ENCODE measurements around the gene CDC16. TPM values are rescaled to one million over a fixed set of nuclear protein-coding genes. Genes with fewer than 3 reads are reported as not detected.

CDC16 gene
- polyA plus RNA-seq, 4 donors = 39.4 to 87.8 (median 48.5) TPM

GRCh38 chr13:114219392-114219791, 15.3 kb upstream of the CDC16 start:
- WGBS, 3 donors = 49 to 69% (median 53%) methylated on average over 3 of the region's 3 CpGs
- H3K9me3 ChIP-seq (ENCODE audit: control insufficient read depth in 2 of 2, insufficient read depth in 1 of 2, low read depth in 1 of 2, low read length in 1 of 2) = no peaks in the 10 kb centered on the region
- no peak overlapping the region for H3K4me3 ChIP-seq (ENCODE audit: low read depth in 1 of 3, low read length in 3 of 3)
- no peak overlapping the region for H3K27ac ChIP-seq (ENCODE audit: low read depth in 1 of 3, low read length in 2 of 3)
- DNase-seq (no peak), FAIRE-seq (no peak)
- peaks cover 0 to 2% (median 0%) of the 10 kb centered on the region in 3 donors for H3K4me1 ChIP-seq (ENCODE audit: control insufficient read depth in 3 of 3, insufficient read depth in 2 of 3, low read depth in 1 of 3, low read length in 2 of 3)
- H3K27me3 ChIP-seq (ENCODE audit: control insufficient read depth in 3 of 3, insufficient read depth in 3 of 3, low read length in 3 of 3) = no peaks in the 10 kb centered on the region
- no peaks in the 10 kb centered on the region for H3K36me3 ChIP-seq (ENCODE audit: control insufficient read depth in 3 of 3, insufficient read depth in 2 of 3, low read depth in 1 of 3, low read length in 3 of 3)

DNA sequence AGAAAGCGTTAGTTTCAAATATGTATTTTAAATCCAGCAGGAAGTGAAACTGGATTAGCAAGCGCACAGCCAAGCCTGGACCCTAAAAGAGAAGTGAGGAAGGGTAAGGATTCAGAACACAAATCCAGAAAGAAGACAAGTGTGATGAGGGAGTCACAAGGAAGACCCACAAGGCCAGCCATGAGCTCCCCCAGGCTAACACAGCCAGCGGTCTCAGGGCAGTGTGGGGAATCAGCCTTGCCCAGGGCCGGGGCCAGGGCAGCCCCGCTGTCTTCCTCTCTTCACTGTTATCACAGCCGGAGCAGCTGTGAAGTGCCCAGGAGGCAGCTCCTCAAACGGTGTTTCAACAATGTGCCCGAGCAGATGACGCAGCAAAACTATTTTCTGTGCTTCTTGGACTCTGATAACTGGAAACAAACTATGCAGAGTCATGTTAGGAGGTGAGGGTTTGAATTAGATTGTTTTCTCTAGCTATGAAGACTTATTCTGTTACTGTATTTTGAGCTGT, 12.2 kb upstream of the CDC16 start:
- peak; percentile 43 to 65 for DNase-seq
- Histone ChIP-seq H3K36me3 (ENCODE audit: control insufficient read depth in 3 of 3, insufficient read depth in 2 of 3, low read depth in 1 of 3, low read length in 3 of 3) (no peaks in the 10 kb centered on the region), H3K9me3 (ENCODE audit: control insufficient read depth in 2 of 2, insufficient read depth in 1 of 2, low read depth in 1 of 2, low read length in 1 of 2) (no peaks in the 10 kb centered on the region), H3K4me3 (ENCODE audit: low read depth in 1 of 3, low read length in 3 of 3) (no peak overlapping the region), H3K27me3 (ENCODE audit: control insufficient read depth in 3 of 3, insufficient read depth in 3 of 3, low read length in 3 of 3) (no peaks in the 10 kb centered on the region), H3K4me1 (ENCODE audit: control insufficient read depth in 3 of 3, insufficient read depth in 2 of 3, low read depth in 1 of 3, low read length in 2 of 3) (peaks cover 0 to 2% (median 0%) of the 10 kb centered on the region in 3 donors), H3K27ac (ENCODE audit: low read depth in 1 of 3, low read length in 2 of 3) (peak overlapping the region in 1 of 3 donors; percentile 41)
- no peak for FAIRE-seq
- 15 to 47% (median 32%) methylated on average over 9 of the region's 9 CpGs for whole genome bisulfite sequencing, 3 donors

- 88 to 93% (median 92%) methylated on average over 13 of the region's 13 CpGs for WGBS, 3 donors
- Histone ChIP-seq H3K4me3 (ENCODE audit: low read depth in 1 of 3, low read length in 3 of 3) (no peak overlapping the region), H3K27me3 (ENCODE audit: control insufficient read depth in 3 of 3, insufficient read depth in 3 of 3, low read length in 3 of 3) (no peaks in the 10 kb centered on the region), H3K36me3 (ENCODE audit: control insufficient read depth in 3 of 3, insufficient read depth in 2 of 3, low read depth in 1 of 3, low read length in 3 of 3) (no peaks in the 10 kb centered on the region), H3K4me1 (ENCODE audit: control insufficient read depth in 3 of 3, insufficient read depth in 2 of 3, low read depth in 1 of 3, low read length in 2 of 3) (peaks cover 0 to 4% (median 0%) of the 10 kb centered on the region in 3 donors), H3K9me3 (ENCODE audit: control insufficient read depth in 2 of 2, insufficient read depth in 1 of 2, low read depth in 1 of 2, low read length in 1 of 2) (no peaks in the 10 kb centered on the region), H3K27ac (ENCODE audit: low read depth in 1 of 3, low read length in 2 of 3) (no peak overlapping the region)
- DNase-seq (no peak), FAIRE-seq (no peak)
These were observed 10.5 kb upstream of the CDC16 start for GRCh38 chr13:114224201-114224600.

GRCh38 chr13:114225610-114226009, 9.1 kb upstream of the CDC16 start:
- no peak for FAIRE-seq

DNA sequence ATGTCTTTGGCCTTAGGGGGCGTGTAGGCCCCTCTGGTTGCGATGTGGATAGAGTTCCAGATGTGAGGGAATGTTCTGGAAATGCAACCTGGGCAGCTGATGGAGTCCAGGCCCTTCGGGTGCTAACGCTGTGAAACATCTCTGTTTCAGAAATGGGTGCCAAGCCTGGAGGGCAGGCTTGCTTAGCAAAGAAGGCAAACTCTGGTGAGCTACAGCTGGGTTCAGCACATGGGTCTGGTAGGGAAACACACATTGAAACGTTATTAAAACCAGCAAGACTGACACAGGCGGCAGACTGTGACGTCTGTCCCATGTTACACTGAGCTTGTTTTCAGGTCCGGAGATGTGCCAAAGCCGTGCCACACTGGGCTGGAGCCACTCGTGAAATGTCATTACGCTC, 8.6 kb upstream of the CDC16 start:
- Histone ChIP-seq H3K4me3 (ENCODE audit: low read depth in 1 of 3, low read length in 3 of 3) (no peak overlapping the region), H3K9me3 (ENCODE audit: control insufficient read depth in 2 of 2, insufficient read depth in 1 of 2, low read depth in 1 of 2, low read length in 1 of 2) (no peaks in the 10 kb centered on the region), H3K4me1 (ENCODE audit: control insufficient read depth in 3 of 3, insufficient read depth in 2 of 3, low read depth in 1 of 3, low read length in 2 of 3) (peaks cover 0 to 19% (median 0%) of the 10 kb centered on the region in 3 donors), H3K27ac (ENCODE audit: low read depth in 1 of 3, low read length in 2 of 3) (no peak overlapping the region), H3K27me3 (ENCODE audit: control insufficient read depth in 3 of 3, insufficient read depth in 3 of 3, low read length in 3 of 3) (no peaks in the 10 kb centered on the region), H3K36me3 (ENCODE audit: control insufficient read depth in 3 of 3, insufficient read depth in 2 of 3, low read depth in 1 of 3, low read length in 3 of 3) (no peaks in the 10 kb centered on the region)
- FAIRE-seq = no peak
- 75 to 87% (median 77%) methylated on average over 11 of the region's 11 CpGs for WGBS, 3 donors
- DNase-seq = no peak

More at GRCh38 chr13:114225610-114226009, 9.1 kb upstream of the CDC16 start:
- H3K36me3 ChIP-seq (ENCODE audit: control insufficient read depth in 3 of 3, insufficient read depth in 2 of 3, low read depth in 1 of 3, low read length in 3 of 3) = no peaks in the 10 kb centered on the region
- H3K27ac ChIP-seq (ENCODE audit: low read depth in 1 of 3, low read length in 2 of 3) = no peak overlapping the region
- H3K9me3 ChIP-seq (ENCODE audit: control insufficient read depth in 2 of 2, insufficient read depth in 1 of 2, low read depth in 1 of 2, low read length in 1 of 2) = no peaks in the 10 kb centered on the region
- H3K4me1 ChIP-seq (ENCODE audit: control insufficient read depth in 3 of 3, insufficient read depth in 2 of 3, low read depth in 1 of 3, low read length in 2 of 3) = peaks cover 0 to 16% (median 0%) of the 10 kb centered on the region in 3 donors
- 65 to 81% (median 80%) methylated on average over 7 to 8 of the region's 8 CpGs for WGBS, 3 donors
- no peak for DNase-seq
- no peaks in the 10 kb centered on the region for H3K27me3 ChIP-seq (ENCODE audit: control insufficient read depth in 3 of 3, insufficient read depth in 3 of 3, low read length in 3 of 3)
- H3K4me3 ChIP-seq (ENCODE audit: low read depth in 1 of 3, low read length in 3 of 3) = no peak overlapping the region

GRCh38 chr13:114226699-114227323, 7.9 kb upstream of the CDC16 start:
- no peaks in the 10 kb centered on the region for H3K36me3 ChIP-seq (ENCODE audit: control insufficient read depth in 3 of 3, insufficient read depth in 2 of 3, low read depth in 1 of 3, low read length in 3 of 3)
- H3K27ac ChIP-seq (ENCODE audit: low read depth in 1 of 3, low read length in 2 of 3) = no peak overlapping the region
- DNase-seq (peak; percentile 83 to 88), FAIRE-seq (no peak)
- H3K27me3 ChIP-seq (ENCODE audit: control insufficient read depth in 3 of 3, insufficient read depth in 3 of 3, low read length in 3 of 3) = no peaks in the 10 kb centered on the region
- WGBS, 3 donors = 5 to 6% (median 5%) methylated on average over 19 of the region's 19 CpGs
- H3K9me3 ChIP-seq (ENCODE audit: control insufficient read depth in 2 of 2, insufficient read depth in 1 of 2, low read depth in 1 of 2, low read length in 1 of 2) = no peaks in the 10 kb centered on the region
- H3K4me3 ChIP-seq (ENCODE audit: low read depth in 1 of 3, low read length in 3 of 3) = no peak overlapping the region
- H3K4me1 ChIP-seq (ENCODE audit: control insufficient read depth in 3 of 3, insufficient read depth in 2 of 3, low read depth in 1 of 3, low read length in 2 of 3) = peaks cover 0 to 19% (median 0%) of the 10 kb centered on the region in 3 donors

- Histone ChIP-seq H3K36me3 (ENCODE audit: control insufficient read depth in 3 of 3, insufficient read depth in 2 of 3, low read depth in 1 of 3, low read length in 3 of 3) (no peaks in the 10 kb centered on the region), H3K9me3 (ENCODE audit: control insufficient read depth in 2 of 2, insufficient read depth in 1 of 2, low read depth in 1 of 2, low read length in 1 of 2) (no peaks in the 10 kb centered on the region), H3K4me1 (ENCODE audit: control insufficient read depth in 3 of 3, insufficient read depth in 2 of 3, low read depth in 1 of 3, low read length in 2 of 3) (peaks cover 0 to 17% (median 0%) of the 10 kb centered on the region in 3 donors), H3K4me3 (ENCODE audit: low read depth in 1 of 3, low read length in 3 of 3) (no peak overlapping the region), H3K27me3 (ENCODE audit: control insufficient read depth in 3 of 3, insufficient read depth in 3 of 3, low read length in 3 of 3) (no peaks in the 10 kb centered on the region), H3K27ac (ENCODE audit: low read depth in 1 of 3, low read length in 2 of 3) (no peak overlapping the region)
- FAIRE-seq (no peak), DNase-seq (no peak)
- WGBS, 3 donors = 82 to 91% (median 90%) methylated on average over 2 of the region's 2 CpGs
These were observed 7.2 kb upstream of the CDC16 start for GRCh38 chr13:114227528-114227927.

- Histone ChIP-seq H3K4me1 (ENCODE audit: control insufficient read depth in 3 of 3, insufficient read depth in 2 of 3, low read depth in 1 of 3, low read length in 2 of 3) (peaks cover 0 to 17% (median 0%) of the 10 kb centered on the region in 3 donors), H3K27ac (ENCODE audit: low read depth in 1 of 3, low read length in 2 of 3) (no peak overlapping the region), H3K9me3 (ENCODE audit: control insufficient read depth in 2 of 2, insufficient read depth in 1 of 2, low read depth in 1 of 2, low read length in 1 of 2) (no peaks in the 10 kb centered on the region), H3K36me3 (ENCODE audit: control insufficient read depth in 3 of 3, insufficient read depth in 2 of 3, low read depth in 1 of 3, low read length in 3 of 3) (no peaks in the 10 kb centered on the region), H3K4me3 (ENCODE audit: low read depth in 1 of 3, low read length in 3 of 3) (no peak overlapping the region), H3K27me3 (ENCODE audit: control insufficient read depth in 3 of 3, insufficient read depth in 3 of 3, low read length in 3 of 3) (no peaks in the 10 kb centered on the region)
- DNase-seq = peak in 1 of 2 donors; percentile 68
- FAIRE-seq = no peak
- WGBS, 3 donors = 22 to 56% (median 37%) methylated on average over 9 of the region's 9 CpGs
These were observed 6.5 kb upstream of the CDC16 start for GRCh38 chr13:114228176-114228575.

Data from small intestine (tissue), 7 donors.